Cardiac fibroblast (primary cell): ENCODE measurements around the gene GRIN2A.

Experiments used
- DNase-seq, 2 donors: peaks; one replicate each; pipeline versions ENCODE4 v3.0.0 to v3.0.0-alpha.2; 2010; ENCODE audit warnings: low read depth in 2 of 2
- H3K4me3 ChIP-seq, 2 donors: replicated peaks in 1 of 2; 1 replicate in 1 of 2; 2 replicates in 1 of 2; pipeline ENCODE4 v1.5.1; 2011; ENCODE audit warnings: low read depth in 2 of 2, low read length in 2 of 2, mild to moderate bottlenecking in 2 of 2, moderate library complexity in 1 of 2
- CTCF ChIP-seq: IDR thresholded peaks from one replicate; pipeline ENCODE4 v1.5.1; 2011; ENCODE audit warnings: low read depth, mild to moderate bottlenecking, low read length, inconsistent platforms

Gene GRIN2A

DNA sequence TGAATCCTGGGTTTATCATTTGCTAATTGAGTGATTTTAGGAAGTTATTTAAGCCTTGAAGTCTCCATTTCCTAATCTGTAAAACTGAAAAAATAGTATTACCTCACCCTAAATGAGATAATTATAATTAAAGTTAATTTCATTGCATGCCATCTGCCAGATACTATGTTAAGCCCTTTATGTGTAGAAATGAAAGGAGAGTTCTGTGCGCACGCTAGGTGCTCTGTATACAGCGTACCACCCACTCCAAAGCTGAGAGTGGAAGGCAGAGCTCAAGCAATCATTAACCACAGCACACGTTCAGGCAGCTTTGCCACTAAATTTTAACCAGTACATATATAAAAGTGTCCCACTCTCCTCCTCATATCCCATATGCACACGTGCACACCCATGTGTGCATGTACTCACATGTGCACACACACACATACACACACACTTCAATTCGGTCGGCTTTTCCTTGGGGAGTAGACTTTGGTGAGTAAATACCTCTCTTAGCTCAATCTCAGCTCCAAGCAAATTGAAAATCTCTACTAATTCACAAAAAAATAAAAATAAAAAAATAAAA is 204.8 kb downstream of the GRIN2A start:
- TF ChIP-seq CTCF: no peak
- no peak for DNase-seq

GRCh38 chr16:9976601-9977000 is 205.6 kb downstream of the GRIN2A start:
- no peak for TF ChIP-seq CTCF
- H3K4me3 ChIP-seq: no peak overlapping the region
- no peak for DNase-seq

More for the DNA sequence above, 204.8 kb downstream of the GRIN2A start:
- H3K4me3 ChIP-seq: no peak overlapping the region

GRCh38 chr16:9971907-9972306 is 210.3 kb downstream of the GRIN2A start:
- TF ChIP-seq CTCF: no peak
- no peak for DNase-seq
- H3K4me3 ChIP-seq: no peak overlapping the region

DNA sequence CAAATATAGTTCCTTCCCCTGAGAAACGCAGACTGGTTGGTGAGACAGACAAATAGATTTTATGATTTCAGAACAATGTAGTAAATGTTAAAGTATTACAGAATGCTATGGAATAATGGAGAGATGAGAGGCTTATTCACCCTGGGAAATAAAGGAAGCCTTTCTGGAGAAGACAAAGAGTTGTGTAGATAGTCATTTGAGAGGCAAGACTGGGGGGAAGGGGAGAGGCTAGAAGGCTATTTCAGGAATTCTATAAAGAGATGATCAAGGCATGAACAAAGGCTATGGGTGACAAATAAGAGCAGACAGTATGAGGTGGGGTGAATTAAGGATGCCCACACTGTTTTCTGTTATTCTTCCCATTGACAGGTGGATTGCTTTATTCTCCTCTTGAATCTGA is 211.4 kb downstream of the GRIN2A start:
- no peak for TF ChIP-seq CTCF
- no peak for DNase-seq

GRCh38 chr16:9970244-9970643 is 212.0 kb downstream of the GRIN2A start:
- H3K4me3 ChIP-seq: no peak overlapping the region
- no peak for TF ChIP-seq CTCF

More for the DNA sequence above, 211.4 kb downstream of the GRIN2A start:
- H3K4me3 ChIP-seq: no peak overlapping the region

DNA sequence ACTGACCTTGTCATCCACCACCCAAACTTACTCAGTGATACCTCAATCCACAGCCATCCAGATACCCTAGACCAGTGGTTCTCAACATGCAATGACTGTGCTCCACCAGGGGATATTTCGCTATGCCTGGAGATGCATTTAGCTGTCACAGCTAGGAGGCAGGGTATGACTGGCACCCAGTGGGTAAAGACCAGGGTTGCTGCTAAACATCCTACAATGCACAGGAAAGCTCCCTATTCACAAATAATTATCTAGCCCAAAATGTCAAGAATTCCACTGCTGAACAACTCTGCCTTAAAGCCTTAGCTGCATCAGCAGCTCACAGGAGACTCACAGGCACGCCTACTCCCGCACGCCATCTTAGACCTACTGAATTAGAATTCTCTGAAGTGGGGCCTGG is 212.6 kb downstream of the GRIN2A start:
- DNase-seq: no peak
- TF ChIP-seq CTCF: no peak
- no peak overlapping the region for H3K4me3 ChIP-seq

More at GRCh38 chr16:9970244-9970643, 212.0 kb downstream of the GRIN2A start:
- DNase-seq: no peak
